ENCODE measurements around the gene HEXIM2.

DNA sequence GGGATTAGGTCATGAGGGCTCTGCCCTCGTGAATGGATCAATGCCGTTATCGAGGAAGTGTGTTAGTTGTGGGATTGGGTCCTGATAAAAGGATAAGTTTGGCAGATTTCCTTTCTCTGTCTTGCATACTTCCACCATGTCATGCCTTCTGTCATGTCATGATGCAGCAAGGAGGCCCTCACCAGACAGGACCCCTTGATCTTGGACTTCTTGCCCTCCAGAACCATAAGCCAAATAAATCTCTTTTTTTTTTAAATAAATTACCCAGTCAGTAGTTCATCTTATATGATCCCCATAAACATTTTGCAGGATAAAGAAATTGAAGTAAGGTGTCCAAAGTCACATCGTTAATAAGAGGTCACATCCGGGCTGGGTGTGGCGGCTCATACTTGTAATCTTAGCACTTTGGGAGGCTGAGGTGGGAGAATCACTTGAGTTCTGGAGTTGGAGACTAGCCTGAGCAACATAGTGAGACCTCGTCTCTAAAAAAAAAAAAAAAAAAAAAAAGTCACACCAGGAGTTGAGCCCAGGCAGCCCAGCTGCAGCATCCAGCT, 25.2 kb downstream of the HEXIM2 start:
- TF ChIP-seq ZNF274 (IDR thresholded peaks at IDR 0.05; ENCODE audit: low read depth, low read length) (no peak), YY1 (IDR thresholded peaks at IDR 0.05; ENCODE audit: insufficient read depth, insufficient read length) (no peak), SUZ12 (IDR thresholded peaks at IDR 0.05; ENCODE audit: extremely low read depth, insufficient read depth, insufficient read length) (no peak)

All from NT2/D1 (cell line).